HL-60 (cell line): ENCODE data around the gene ENGASE.
A peak's percentile ranks its signal among the peaks of the same experiment; 100 is the strongest.

Source experiments
- DNase-seq, 2 experiments: peaks; one replicate each; pipeline ENCODE4 v3.0.0-alpha.2; 2010 to 2020; ENCODE audit warnings: low read depth in 1 of 2, low spot score in 1 of 2
- H3K27ac ChIP-seq: fragments of 250-450 bp; sonication (Bioruptor Pico); replicated peaks from 2 replicates; pipeline ENCODE4 v1.5.1; 2020; ENCODE audit warnings: mild to moderate bottlenecking, moderate library complexity
- H3K27me3 ChIP-seq: fragments of 250-450 bp; sonication (Bioruptor Pico); 2 replicates; pipeline ENCODE4 v1.5.1; 2021; ENCODE audit warnings: mild to moderate bottlenecking, moderate library complexity; ENCODE audit not compliant: insufficient read depth, poor library complexity, severe bottlenecking
- H3K4me3 ChIP-seq: replicated peaks from 2 replicates; pipeline ENCODE4 v1.5.1; 2011; ENCODE audit warnings: mild to moderate bottlenecking, control low read depth, low read length; ENCODE audit not compliant: insufficient read depth
- CTCF ChIP-seq: IDR thresholded peaks from one replicate; pipeline ENCODE4 v1.5.1; 2011; ENCODE audit warnings: low read length, control low read depth, inconsistent platforms; ENCODE audit not compliant: insufficient read depth
- GABPA ChIP-seq: IDR thresholded peaks from 2 replicates; pipeline ENCODE4 v1.6.1; 2012; ENCODE audit warnings: low read depth
- POLR2AphosphoS5 ChIP-seq: IDR thresholded peaks from 2 replicates; pipeline ENCODE4 v1.6.1; 2012; ENCODE audit warnings: low read depth
- REST ChIP-seq: IDR thresholded peaks from 2 replicates; pipeline ENCODE4 v1.6.1; 2012; ENCODE audit warnings: low read depth; ENCODE audit not compliant: insufficient replicate concordance
- SPI1 ChIP-seq: IDR thresholded peaks from 2 replicates; pipeline ENCODE4 v1.6.1; 2012; ENCODE audit warnings: low read depth, mild to moderate bottlenecking, borderline replicate concordance

ENGASE gene

GRCh38 chr17:79034931-79035485, 39.6 kb upstream of the ENGASE start:
- Histone ChIP-seq H3K27ac (no peak overlapping the region), H3K27me3 (peaks cover 9% of the 10 kb centered on the region), H3K4me3 (no peak overlapping the region)
- no peak for DNase-seq
- no peak for TF ChIP-seq POLR2AphosphoS5
- no peak for TF ChIP-seq SPI1
- no peak for TF ChIP-seq CTCF
- TF ChIP-seq GABPA, result no peak
- no peak for TF ChIP-seq REST

- Histone ChIP-seq H3K27me3 (peaks cover 9% of the 10 kb centered on the region), H3K27ac (no peak overlapping the region), H3K4me3 (no peak overlapping the region)
- no peak for TF ChIP-seq GABPA
- TF ChIP-seq POLR2AphosphoS5, result no peak
- no peak for TF ChIP-seq CTCF
- no peak for TF ChIP-seq SPI1
- TF ChIP-seq REST, result no peak
- DNase-seq, result no peak
Observed at GRCh38 chr17:79035686-79036085, 38.9 kb upstream of the ENGASE start.

- TF ChIP-seq SPI1 (no peak), CTCF (no peak)
- DNase-seq, result no peak
- Histone ChIP-seq H3K27ac (no peak overlapping the region), H3K4me3 (no peak overlapping the region), H3K27me3 (peaks cover 8% of the 10 kb centered on the region)
Observed at GRCh38 chr17:79036181-79036580, 38.4 kb upstream of the ENGASE start.

GRCh38 chr17:79036596-79036995, 38.0 kb upstream of the ENGASE start:
- H3K27me3 ChIP-seq, result peaks cover 4% of the 10 kb centered on the region
- TF ChIP-seq SPI1, result 0 out of 2 replicates have a peak, but pooled peaks have one; percentile 5
- TF ChIP-seq REST, result no peak
- no peak for TF ChIP-seq CTCF
- H3K4me3 ChIP-seq, result no peak overlapping the region
- no peak overlapping the region for H3K27ac ChIP-seq
- no peak for DNase-seq
